Stimulated activated CD8-positive, alpha-beta memory T cell treated with anti-CD3 and anti-CD28 coated beads, Interleukin-2, amount 100 ng/mL, for 48 hours (primary cell): ENCODE measurements around the gene TMEM245.
"Not testable (repeated sequence)": the region's sequence is repeated elsewhere in the genome, so short reads cannot be mapped to it uniquely, and the experiment has no call there.

Experiments used
- DNase-seq, 2 donors: peaks; one replicate each; pipeline ENCODE4 v3.0.0-alpha.2; 2020; ENCODE audit warnings: low read depth in 2 of 2

TMEM245 gene

GRCh38 chr9:108996643-108997042, 123.1 kb downstream of the TMEM245 start:
- no peak for DNase-seq

GRCh38 chr9:108994695-108995094, 125.1 kb downstream of the TMEM245 start:
- no peak for DNase-seq

GRCh38 chr9:108991479-108991878, 128.3 kb downstream of the TMEM245 start:
- no peak for DNase-seq

GRCh38 chr9:108983885-108984284, 135.9 kb downstream of the TMEM245 start:
- DNase-seq, result no peak

- DNase-seq, result no peak
These were observed 138.9 kb downstream of the TMEM245 start for GRCh38 chr9:108980893-108981292.

DNA sequence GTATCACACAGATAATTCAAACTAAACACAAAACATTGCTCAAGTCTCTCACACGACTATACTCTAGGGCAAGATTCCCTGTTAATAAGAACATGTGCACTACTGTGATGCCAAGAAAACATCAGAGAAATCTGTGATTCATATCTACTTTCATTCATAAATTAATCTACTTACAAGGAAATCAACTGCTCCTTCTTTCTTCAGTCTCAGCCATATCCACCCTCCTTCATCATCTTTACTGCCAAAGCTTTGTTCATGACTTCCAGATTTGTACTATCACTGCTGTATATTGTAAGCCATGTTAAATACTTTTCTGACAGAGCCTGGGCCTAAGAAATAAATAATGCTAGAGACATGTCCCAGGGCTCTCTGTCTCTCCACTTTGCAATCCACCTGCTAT, 141.5 kb downstream of the TMEM245 start:
- DNase-seq, result no peak

DNA sequence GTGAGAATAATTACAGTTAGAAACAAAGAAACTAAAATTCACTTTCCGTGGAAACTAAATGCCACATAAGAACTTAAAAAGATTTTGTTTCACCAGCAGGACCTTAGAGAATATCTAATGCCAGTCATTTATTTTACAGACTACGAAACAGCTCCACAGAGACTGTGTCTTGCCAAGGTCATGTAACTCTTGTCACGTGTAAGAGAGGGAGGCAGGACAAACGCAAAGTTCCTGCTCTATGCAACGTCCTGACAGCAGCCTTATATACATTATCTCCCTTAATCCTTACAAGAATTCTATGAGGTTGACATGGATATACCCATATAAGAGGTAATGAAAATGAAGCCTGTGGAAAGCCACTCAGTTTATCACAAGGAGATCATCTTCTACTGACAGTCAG, 145.9 kb downstream of the TMEM245 start:
- no peak for DNase-seq

DNA sequence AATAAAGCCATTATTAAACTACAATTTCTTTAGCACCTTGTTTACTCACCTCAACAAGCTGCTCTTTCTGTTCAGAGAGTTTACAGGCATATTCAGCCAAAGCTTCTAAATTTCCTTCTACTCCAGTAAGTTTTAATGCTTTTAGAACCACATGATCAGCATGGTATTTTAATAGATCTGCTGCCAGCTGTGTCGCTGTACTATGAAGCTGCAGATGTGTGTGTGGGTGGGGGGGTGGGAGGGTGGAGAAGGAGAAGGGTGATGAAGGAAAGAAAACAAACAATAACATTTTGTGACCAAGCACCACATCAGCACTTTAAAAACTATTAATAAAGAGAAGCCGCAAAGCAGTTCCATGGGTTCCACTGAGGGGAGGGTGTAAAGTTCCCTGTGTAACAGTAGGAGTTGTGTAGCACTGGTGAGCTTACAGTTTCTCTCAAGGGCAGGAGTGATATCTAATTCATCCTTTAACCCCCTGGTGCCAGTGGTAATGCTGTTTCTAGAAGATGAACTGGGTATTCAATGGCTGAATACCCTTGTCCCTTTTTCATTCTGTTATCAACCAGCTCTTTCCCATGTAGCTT, 147.0 kb downstream of the TMEM245 start:
- DNase-seq, result no peak

GRCh38 chr9:108972186-108972585, 147.6 kb downstream of the TMEM245 start:
- no peak for DNase-seq

DNA sequence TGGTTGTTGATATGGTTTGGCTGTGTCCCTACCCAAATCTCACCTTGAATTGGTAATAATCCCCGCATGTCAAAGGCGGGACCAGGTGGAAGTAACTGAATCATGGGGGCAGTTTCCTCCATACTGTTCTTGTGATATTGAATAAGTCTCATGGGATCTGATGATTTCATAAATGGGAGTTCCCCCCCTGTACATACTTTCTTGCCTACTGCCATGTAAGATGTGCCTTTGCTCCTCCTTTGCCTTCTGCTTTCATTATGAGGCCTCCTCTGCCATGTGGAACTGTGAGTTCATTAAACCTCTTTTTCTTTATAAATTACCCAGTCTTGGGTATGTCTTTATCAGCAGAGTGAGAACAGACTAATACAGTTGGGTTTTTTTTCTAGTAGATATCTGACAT, 148.4 kb downstream of the TMEM245 start:
- not testable (repeated sequence) for DNase-seq

GRCh38 chr9:108967916-108968315, 151.8 kb downstream of the TMEM245 start:
- DNase-seq, result no peak
